Fibroblast of lung (primary cell): Measurements from ENCODE around the gene DIAPH3. TPM values are rescaled to one million over a fixed set of nuclear protein-coding genes. Genes with fewer than 3 reads are reported as not detected.

ENCODE experiments used
- DNase-seq, 2 donors: peaks; one replicate each; pipeline versions ENCODE4 v3.0.0 to v3.0.0-alpha.2; 2010; ENCODE audit warnings: low read depth in 2 of 2
- H2AFZ ChIP-seq: 2 replicates; pipeline ENCODE4 v1.5.1; 2012; ENCODE audit warnings: low read length, control low read depth, inconsistent platforms
- H3K27ac ChIP-seq: 2 replicates; pipeline ENCODE4 v1.5.1; 2011; ENCODE audit warnings: low read length, control low read depth; ENCODE audit not compliant: insufficient read depth
- H3K27me3 ChIP-seq: 2 replicates; pipeline ENCODE4 v1.5.1; 2011; ENCODE audit warnings: mild to moderate bottlenecking, low read length; ENCODE audit not compliant: control insufficient read depth, insufficient read depth
- H3K36me3 ChIP-seq: 2 replicates; pipeline ENCODE4 v1.5.1; 2011; ENCODE audit warnings: low read length; ENCODE audit not compliant: control insufficient read depth, insufficient read depth
- H3K4me1 ChIP-seq: 2 replicates; pipeline ENCODE4 v1.5.1; 2011; ENCODE audit warnings: low read length; ENCODE audit not compliant: control insufficient read depth, insufficient read depth; ENCODE audit errors: extremely low read depth
- H3K4me2 ChIP-seq: 2 replicates; pipeline ENCODE4 v1.5.1; 2011; ENCODE audit warnings: low read length, control low read depth; ENCODE audit not compliant: insufficient read depth; ENCODE audit errors: extremely low read depth
- H3K4me3 ChIP-seq, 4 experiments: fragments of 200-600 bp in 1 of 4; sonication (generic) in 1 of 4; replicated peaks in 1 of 4; 2 replicates each; pipeline ENCODE4 v1.5.1; 2011 to 2016; ENCODE audit warnings: low read length in 4 of 4, low read depth in 3 of 4, mild to moderate bottlenecking in 3 of 4, control low read depth in 2 of 4, inconsistent platforms in 1 of 4, mixed read lengths in 1 of 4; ENCODE audit not compliant: insufficient read depth in 1 of 4; ENCODE audit errors: control extremely low read depth in 1 of 4
- H3K79me2 ChIP-seq: 2 replicates; pipeline ENCODE4 v1.5.1; 2012; ENCODE audit warnings: mild to moderate bottlenecking, low read length, inconsistent platforms; ENCODE audit not compliant: control insufficient read depth, insufficient read depth
- H3K9ac ChIP-seq: 2 replicates; pipeline ENCODE4 v1.5.1; 2011; ENCODE audit warnings: mild to moderate bottlenecking, low read length, control low read depth; ENCODE audit not compliant: insufficient read depth
- H3K9me3 ChIP-seq: 2 replicates; pipeline ENCODE4 v1.5.1; 2012; ENCODE audit warnings: low read depth, low read length; ENCODE audit not compliant: control insufficient read depth, insufficient read depth
- H4K20me1 ChIP-seq: 2 replicates; pipeline ENCODE4 v1.5.1; 2011; ENCODE audit warnings: low read length; ENCODE audit not compliant: control insufficient read depth, insufficient read depth; ENCODE audit errors: extremely low read depth
- EZH2 ChIP-seq: IDR thresholded peaks from 2 replicates; pipeline ENCODE4 v1.5.1; 2012; ENCODE audit warnings: low read length, control low read depth, mild to moderate bottlenecking; ENCODE audit errors: missing control alignments
- polyA plus RNA-seq, 2 donors: library from polyadenylated mRNA; depleted of rRNA in 1 of 2; stranded (reverse) in 1 of 2; unstranded in 1 of 2; fragments of >200 nt; gene quantifications; 2 replicates each; pipeline ENCODE4 v1.2.1, GENCODE V29; 2011 to 2012; ENCODE audit warnings: missing spikeins in 1 of 2
- total RNA-seq: library from RNA; depleted of rRNA; stranded (reverse); fragments of >200 nt; gene quantifications from 2 replicates; pipeline ENCODE4 v1.2.1, GENCODE V29; 2014
- TF ChIP-seq, protein P1 (sequence below), 2 donors: IDR thresholded peaks in 1 of 2; conservative IDR thresholded peaks in 1 of 2; 1 replicate in 1 of 2; 2 replicates in 1 of 2; pipeline ENCODE4 v1.5.1; 2011 to 2012; ENCODE audit warnings: low read length in 2 of 2, control low read depth in 1 of 2, inconsistent platforms in 1 of 2, low read depth in 1 of 2, mild to moderate bottlenecking in 1 of 2

Gene DIAPH3
- total and polyA plus RNA-seq, 2 donors (not counting 1 experiment from before 2014, with no cell fraction given), result 5.9 to 10.9 TPM

- Histone ChIP-seq H3K9me3 (no peaks in the 10 kb centered on the region), H3K4me1 (no peaks in the 10 kb centered on the region), H3K4me3 (no peak overlapping the region), H3K9ac (no peak overlapping the region), H3K27ac (no peak overlapping the region), H4K20me1 (no peaks in the 10 kb centered on the region), H3K36me3 (no peaks in the 10 kb centered on the region), H3K4me2 (no peak overlapping the region), H2AFZ (no peak overlapping the region), H3K27me3 (no peaks in the 10 kb centered on the region), H3K79me2 (no peaks in the 10 kb centered on the region)
- DNase-seq, result no peak
- TF ChIP-seq EZH2, result no peak
Measured at GRCh38 chr13:59809564-59809963, 354.2 kb downstream of the DIAPH3 start.

GRCh38 chr13:59806801-59807200 is 356.9 kb downstream of the DIAPH3 start:
- Histone ChIP-seq H3K4me3 (no peak overlapping the region), H3K36me3 (no peaks in the 10 kb centered on the region), H3K27ac (no peak overlapping the region), H3K4me1 (no peaks in the 10 kb centered on the region), H3K9ac (no peak overlapping the region), H3K9me3 (no peaks in the 10 kb centered on the region), H2AFZ (no peak overlapping the region), H3K79me2 (no peaks in the 10 kb centered on the region), H3K4me2 (no peak overlapping the region), H4K20me1 (no peaks in the 10 kb centered on the region), H3K27me3 (no peaks in the 10 kb centered on the region)
- TF ChIP-seq, protein P1, sequence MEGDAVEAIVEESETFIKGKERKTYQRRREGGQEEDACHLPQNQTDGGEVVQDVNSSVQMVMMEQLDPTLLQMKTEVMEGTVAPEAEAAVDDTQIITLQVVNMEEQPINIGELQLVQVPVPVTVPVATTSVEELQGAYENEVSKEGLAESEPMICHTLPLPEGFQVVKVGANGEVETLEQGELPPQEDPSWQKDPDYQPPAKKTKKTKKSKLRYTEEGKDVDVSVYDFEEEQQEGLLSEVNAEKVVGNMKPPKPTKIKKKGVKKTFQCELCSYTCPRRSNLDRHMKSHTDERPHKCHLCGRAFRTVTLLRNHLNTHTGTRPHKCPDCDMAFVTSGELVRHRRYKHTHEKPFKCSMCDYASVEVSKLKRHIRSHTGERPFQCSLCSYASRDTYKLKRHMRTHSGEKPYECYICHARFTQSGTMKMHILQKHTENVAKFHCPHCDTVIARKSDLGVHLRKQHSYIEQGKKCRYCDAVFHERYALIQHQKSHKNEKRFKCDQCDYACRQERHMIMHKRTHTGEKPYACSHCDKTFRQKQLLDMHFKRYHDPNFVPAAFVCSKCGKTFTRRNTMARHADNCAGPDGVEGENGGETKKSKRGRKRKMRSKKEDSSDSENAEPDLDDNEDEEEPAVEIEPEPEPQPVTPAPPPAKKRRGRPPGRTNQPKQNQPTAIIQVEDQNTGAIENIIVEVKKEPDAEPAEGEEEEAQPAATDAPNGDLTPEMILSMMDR (conservative IDR thresholded peaks at IDR 0.05 in 1 of 2, IDR thresholded peaks at IDR 0.05 in 1 of 2; ENCODE audit: low read depth in 1 of 2, low read length in 2 of 2), result no peak
- TF ChIP-seq EZH2, result no peak
- no peak for DNase-seq

DNA sequence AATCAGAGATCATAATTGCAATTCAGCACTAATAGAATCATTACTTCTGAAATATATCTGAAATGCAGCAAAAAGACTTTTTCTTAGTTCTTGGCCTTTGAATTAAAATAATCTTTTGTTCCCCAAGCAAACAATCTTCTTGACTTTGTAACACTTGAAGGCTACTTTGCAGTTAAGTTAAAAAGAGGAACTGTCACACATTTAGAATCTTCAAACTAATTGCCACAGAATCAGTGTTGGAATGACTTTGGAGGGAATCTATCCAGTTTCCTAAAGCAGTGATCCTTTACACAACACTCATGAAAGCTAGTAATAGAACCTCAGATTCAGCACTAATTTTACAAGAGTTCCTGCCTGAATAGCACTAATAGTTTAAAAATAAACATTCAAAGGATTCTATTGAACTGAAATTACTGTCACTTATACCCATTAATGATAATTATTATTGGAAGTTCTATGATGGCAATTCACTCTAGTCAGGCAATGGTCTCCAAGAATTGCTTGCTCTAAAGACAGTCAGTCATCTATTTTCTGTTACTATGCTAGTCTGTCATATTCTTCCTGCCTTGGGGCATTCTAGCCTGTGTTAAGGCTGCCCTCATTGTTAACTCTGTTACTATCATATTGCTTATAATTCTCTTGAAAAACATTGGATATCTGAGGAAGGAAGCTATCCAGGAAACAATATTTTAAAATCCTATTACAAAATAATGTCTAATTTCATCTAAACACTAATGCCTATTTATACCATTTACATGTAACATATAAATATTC is 362.4 kb downstream of the DIAPH3 start:
- H2AFZ ChIP-seq, result no peak overlapping the region
- TF ChIP-seq EZH2, result no peak
- TF ChIP-seq, protein P1 (conservative IDR thresholded peaks at IDR 0.05 in 1 of 2, IDR thresholded peaks at IDR 0.05 in 1 of 2; ENCODE audit: low read depth in 1 of 2, low read length in 2 of 2), result no peak

More for the DNA sequence above, 362.4 kb downstream of the DIAPH3 start:
- Histone ChIP-seq H3K9ac (no peak overlapping the region), H3K9me3 (no peaks in the 10 kb centered on the region), H3K27me3 (no peaks in the 10 kb centered on the region), H3K4me3 (no peak overlapping the region), H3K4me2 (no peak overlapping the region), H3K4me1 (no peaks in the 10 kb centered on the region), H3K79me2 (no peaks in the 10 kb centered on the region), H4K20me1 (no peaks in the 10 kb centered on the region), H3K27ac (no peak overlapping the region), H3K36me3 (no peaks in the 10 kb centered on the region)
- DNase-seq, result no peak
